K562 (cell line): ENCODE results near the gene PSRC1. TPM values are rescaled to one million over a fixed set of nuclear protein-coding genes. Genes with fewer than 3 reads are reported as not detected.
A peak's percentile ranks its signal among the peaks of the same experiment; 100 is the strongest.

Experiments
- ADNP ChIP-seq: fragments of 200-800 bp; sonication (Bioruptor generic); IDR thresholded peaks from 2 replicates; pipeline ENCODE4 v1.6.1; 2016; ENCODE audit warnings: missing genetic modification characterization, missing compliant biosample characterization
- ATF1 ChIP-seq, 2 experiments: fragments of 450-650 bp in 1 of 2; IDR thresholded peaks; 2 replicates each; pipeline ENCODE4 v1.6.1; 2016; ENCODE audit warnings: missing compliant biosample characterization in 1 of 2, missing genetic modification characterization in 1 of 2
- ETV6 ChIP-seq, 3 experiments: fragments of 150-350 bp in 1 of 3; sonication (generic) in 1 of 3; formaldehyde crosslinking in 1 of 3; IDR thresholded peaks; 2 replicates each; pipeline versions ENCODE4 v1.6.1 to v1.8.0; 2014 to 2022; ENCODE audit warnings: borderline replicate concordance in 2 of 3, low read depth in 2 of 3, antibody characterized with exemption in 1 of 3, low read length in 1 of 3, mild to moderate bottlenecking in 1 of 3, missing genetic modification reagents in 1 of 3
- HINFP ChIP-seq: fragments of 450-650 bp; conservative IDR thresholded peaks from 2 replicates; pipeline ENCODE4 v1.6.1; 2016; ENCODE audit warnings: missing genetic modification characterization, low read depth, mild to moderate bottlenecking, control low read depth, missing compliant biosample characterization
- ILK ChIP-seq: fragments of 450-650 bp; IDR thresholded peaks from 2 replicates; pipeline ENCODE4 v1.6.1; 2016; ENCODE audit warnings: missing genetic modification characterization, low read depth, mild to moderate bottlenecking, missing compliant biosample characterization, moderate library complexity, borderline replicate concordance
- MCM5 ChIP-seq: fragments of 450-650 bp; IDR thresholded peaks from 2 replicates; pipeline ENCODE4 v1.6.1; 2016; ENCODE audit warnings: low read depth
- SMAD4 ChIP-seq: fragments of 250-450 bp; sonication (Bioruptor Pico); conservative IDR thresholded peaks from 2 replicates; pipeline ENCODE4 v1.8.0; 2021; ENCODE audit warnings: inconsistent platforms, mild to moderate bottlenecking, moderate library complexity
- TCF7L2 ChIP-seq: fragments of 150-350 bp; IDR thresholded peaks from 2 replicates; pipeline ENCODE4 v1.6.1; 2016; ENCODE audit warnings: low read depth, mild to moderate bottlenecking, low read length, moderate library complexity
- ZEB2 ChIP-seq: fragments of 450-650 bp; IDR thresholded peaks from 2 replicates; pipeline ENCODE4 v1.6.1; 2016
- ZNF347 ChIP-seq: fragments of 450-650 bp; formaldehyde crosslinking; IDR thresholded peaks from 2 replicates; pipeline ENCODE4 v1.4.0; 2020; ENCODE audit warnings: low read depth, mild to moderate bottlenecking, moderate library complexity
- ZNF444 ChIP-seq: fragments of 250-450 bp; sonication (Bioruptor Pico); IDR thresholded peaks from 2 replicates; pipeline ENCODE4 v1.4.0; 2020; ENCODE audit warnings: mild to moderate bottlenecking, moderate library complexity
- ZNF609 ChIP-seq: sonication (generic); formaldehyde crosslinking; IDR thresholded peaks from 2 replicates; pipeline ENCODE4 v1.8.1; 2023; ENCODE audit warnings: missing genetic modification reagents, mild to moderate bottlenecking, borderline replicate concordance
- polyA plus RNA-seq, 8 experiments: library from polyadenylated mRNA; depleted of rRNA in 4 of 8; stranded (reverse) in 5 of 8; unstranded in 3 of 8; fragments of >200 nt; fragmentation: Nextera tagmentation in 2 of 8; fragmentation: Illumina TruSeq in 1 of 8; extraction: Ambion mirVana in 2 of 8; extraction: Trizol in 1 of 8; gene quantifications; 2 replicates each; pipeline versions ENCODE4 v1.2.1 to v1.2.3, GENCODE V29; 2011 to 2014; ENCODE audit warnings: inconsistent platforms in 1 of 8, missing spikeins in 1 of 8
- total RNA-seq, 7 experiments: library from RNA; depleted of rRNA in 6 of 7; stranded (reverse); fragments of >200 nt in 6 of 7; fragmentation: Illumina TruSeq in 2 of 7; extraction: Trizol in 2 of 7; gene quantifications; 2 replicates each; pipeline versions ENCODE4 v1.2.1 to v1.2.3, GENCODE V29; 2011 to 2021; ENCODE audit warnings: low replicate concordance in 1 of 7
- TF ChIP-seq, protein P1 (sequence below), 2 experiments: fragments of 450-650 bp in 1 of 2; IDR thresholded peaks; 2 replicates each; pipeline ENCODE4 v1.6.1; 2011 to 2017; ENCODE audit warnings: low read depth in 2 of 2, antibody characterized with exemption in 1 of 2, borderline replicate concordance in 1 of 2, low read length in 1 of 2, mild to moderate bottlenecking in 1 of 2, mixed read lengths in 1 of 2; ENCODE audit not compliant: control insufficient read depth in 1 of 2
- TF ChIP-seq, protein P2 (sequence below): fragments of 450-650 bp; IDR thresholded peaks from 2 replicates; pipeline ENCODE4 v1.6.1; 2016; ENCODE audit warnings: antibody characterized with exemption

Gene PSRC1
- total and polyA plus RNA-seq, 9 of the 15 experiments (the other 6 are each of a cell fraction or from before 2014, with no cell fraction given) = 6.5 to 65.2 (median 39.3) TPM

- TF ChIP-seq ZNF609 (peak; percentile 85; the same call in 1 of the 2 replicates), ATF1 (CRISPR knock-in tag; IDR thresholded peaks at IDR 0.05) (no peak), ATF1 (tag; IDR thresholded peaks at IDR 0.05) (peak; percentile 54), ZNF444 (CRISPR knock-in tag) (no peak), HINFP (tag) (no peak), ZNF347 (CRISPR knock-in tag) (no peak), MCM5 (no peak), ETV6 (IDR thresholded peaks at IDR 0.05; ENCODE audit: borderline replicate concordance in 1 of 2, low read depth in 2 of 2, low read length in 1 of 2) (no peak), ETV6 (CRISPR knock-in tag; IDR thresholded peaks at IDR 0.05; ENCODE audit: borderline replicate concordance) (peak; percentile 96; the same call in 1 of the 2 replicates), TCF7L2 (peak; percentile 24; the same call in 1 of the 2 replicates), ZEB2 (0 out of 2 replicates have a peak, but pooled peaks have one; percentile 36), SMAD4 (CRISPR knock-in tag) (peak; percentile 74), ILK (tag) (no peak), ADNP (no peak)
- TF ChIP-seq, protein P1, sequence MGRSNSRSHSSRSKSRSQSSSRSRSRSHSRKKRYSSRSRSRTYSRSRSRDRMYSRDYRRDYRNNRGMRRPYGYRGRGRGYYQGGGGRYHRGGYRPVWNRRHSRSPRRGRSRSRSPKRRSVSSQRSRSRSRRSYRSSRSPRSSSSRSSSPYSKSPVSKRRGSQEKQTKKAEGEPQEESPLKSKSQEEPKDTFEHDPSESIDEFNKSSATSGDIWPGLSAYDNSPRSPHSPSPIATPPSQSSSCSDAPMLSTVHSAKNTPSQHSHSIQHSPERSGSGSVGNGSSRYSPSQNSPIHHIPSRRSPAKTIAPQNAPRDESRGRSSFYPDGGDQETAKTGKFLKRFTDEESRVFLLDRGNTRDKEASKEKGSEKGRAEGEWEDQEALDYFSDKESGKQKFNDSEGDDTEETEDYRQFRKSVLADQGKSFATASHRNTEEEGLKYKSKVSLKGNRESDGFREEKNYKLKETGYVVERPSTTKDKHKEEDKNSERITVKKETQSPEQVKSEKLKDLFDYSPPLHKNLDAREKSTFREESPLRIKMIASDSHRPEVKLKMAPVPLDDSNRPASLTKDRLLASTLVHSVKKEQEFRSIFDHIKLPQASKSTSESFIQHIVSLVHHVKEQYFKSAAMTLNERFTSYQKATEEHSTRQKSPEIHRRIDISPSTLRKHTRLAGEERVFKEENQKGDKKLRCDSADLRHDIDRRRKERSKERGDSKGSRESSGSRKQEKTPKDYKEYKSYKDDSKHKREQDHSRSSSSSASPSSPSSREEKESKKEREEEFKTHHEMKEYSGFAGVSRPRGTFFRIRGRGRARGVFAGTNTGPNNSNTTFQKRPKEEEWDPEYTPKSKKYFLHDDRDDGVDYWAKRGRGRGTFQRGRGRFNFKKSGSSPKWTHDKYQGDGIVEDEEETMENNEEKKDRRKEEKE (IDR thresholded peaks at IDR 0.05; ENCODE audit: borderline replicate concordance in 1 of 2, control insufficient read depth in 1 of 2, low read depth in 2 of 2, low read length in 1 of 2) = peak in 1 of 2 experiments; percentile 86; a peak in 1 of 4 replicates
- TF ChIP-seq, protein P2, sequence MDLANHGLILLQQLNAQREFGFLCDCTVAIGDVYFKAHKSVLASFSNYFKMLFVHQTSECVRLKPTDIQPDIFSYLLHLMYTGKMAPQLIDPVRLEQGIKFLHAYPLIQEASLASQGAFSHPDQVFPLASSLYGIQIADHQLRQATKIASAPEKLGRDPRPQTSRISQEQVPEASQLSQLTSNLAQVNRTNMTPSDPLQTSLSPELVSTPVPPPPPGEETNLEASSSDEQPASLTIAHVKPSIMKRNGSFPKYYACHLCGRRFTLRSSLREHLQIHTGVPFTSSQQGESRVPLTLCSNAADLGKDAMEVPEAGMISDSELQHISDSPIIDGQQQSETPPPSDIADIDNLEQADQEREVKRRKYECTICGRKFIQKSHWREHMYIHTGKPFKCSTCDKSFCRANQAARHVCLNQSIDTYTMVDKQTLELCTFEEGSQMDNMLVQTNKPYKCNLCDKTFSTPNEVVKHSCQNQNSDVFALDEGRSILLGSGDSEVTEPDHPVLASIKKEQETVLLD = peak; percentile 76
Measured at GRCh38 chr1:109263597-109264378, 19.2 kb downstream of the PSRC1 start (continued).
